HFF-Myc (cell line): Measurements from ENCODE around the gene GRIK5.

Source experiments
- DNase-seq: peaks from one replicate; pipeline ENCODE4 v3.0.0-alpha.2; 2011; ENCODE audit warnings: low read depth; ENCODE audit errors: extremely low read depth
- H3K4me3 ChIP-seq: replicated peaks from 2 replicates; pipeline ENCODE4 v1.5.1; 2011; ENCODE audit warnings: low read depth, mild to moderate bottlenecking, control low read depth, low read length
- CTCF ChIP-seq: IDR thresholded peaks from 2 replicates; pipeline ENCODE4 v1.5.1; 2012; ENCODE audit warnings: mild to moderate bottlenecking, low read depth, low read length, control low read depth; ENCODE audit errors: missing control alignments

The GRIK5 gene

GRCh38 chr19:42068756-42069571 is 1.0 kb downstream of the GRIK5 start:
- TF ChIP-seq CTCF: no peak
- DNase-seq: no peak
- no peak overlapping the region for H3K4me3 ChIP-seq

- no peak for DNase-seq
- H3K4me3 ChIP-seq: no peak overlapping the region
Observed at GRCh38 chr19:42068361-42068755, 1.6 kb downstream of the GRIK5 start.

GRCh38 chr19:42067315-42067888 is 2.6 kb downstream of the GRIK5 start:
- no peak overlapping the region for H3K4me3 ChIP-seq
- no peak for DNase-seq
- TF ChIP-seq CTCF: no peak

More at GRCh38 chr19:42068361-42068755, 1.6 kb downstream of the GRIK5 start:
- no peak for TF ChIP-seq CTCF

GRCh38 chr19:42066075-42066754 is 3.8 kb downstream of the GRIK5 start:
- DNase-seq: no peak
- H3K4me3 ChIP-seq: no peak overlapping the region
- TF ChIP-seq CTCF: no peak

GRCh38 chr19:42065511-42065910 is 4.5 kb downstream of the GRIK5 start:
- no peak for DNase-seq
- no peak for TF ChIP-seq CTCF
- no peak overlapping the region for H3K4me3 ChIP-seq

- no peak for TF ChIP-seq CTCF
- no peak overlapping the region for H3K4me3 ChIP-seq
- DNase-seq: no peak
Observed at GRCh38 chr19:42065051-42065450, 5.0 kb downstream of the GRIK5 start.
